H1 (cell line): ENCODE data around the gene MIER1. TPM values are rescaled to one million over a fixed set of nuclear protein-coding genes. Genes with fewer than 3 reads are reported as not detected.

Experiments used
- CTCF ChIA-PET: fragments of 300-600 bp; sonication (Branson Sonifier 250); formaldehyde crosslinking; loops from one replicate; lab custom pipeline; 2021; ENCODE audit not compliant: partially characterized antibody; lab: Charles Lee
- POLR2A ChIA-PET: fragments of 300-600 bp; sonication (Branson Sonifier 250); formaldehyde crosslinking; loops from one replicate; lab custom pipeline; 2021; ENCODE audit warnings: inconsistent platforms; ENCODE audit not compliant: partially characterized antibody; lab: Charles Lee
- DNase-seq, 2 experiments: peaks; one replicate each; pipeline versions ENCODE4 v3.0.0 to v3.0.0-alpha.2; 2010 to 2022; ENCODE audit warnings: low spot score in 2 of 2, low read depth in 1 of 2, mixed read lengths in 1 of 2
- FAIRE-seq: peaks from 2 replicates; lab custom pipeline; 2011; peaks lifted over from hg19 to GRCh38; lab: Jason Lieb, UNC
- H2AFZ ChIP-seq: 2 replicates; pipeline ENCODE4 v1.8.1; 2012; ENCODE audit warnings: low read length, inconsistent platforms
- H2AK5ac ChIP-seq: 2 replicates; pipeline ENCODE4 v1.6.1; 2013; ENCODE audit warnings: low read depth, low read length
- H2BK120ac ChIP-seq: replicated peaks from 2 replicates; pipeline ENCODE3; 2013; ENCODE audit warnings: low read depth, low read length, inconsistent platforms
- H2BK12ac ChIP-seq: 2 replicates; pipeline ENCODE4 v1.6.1; 2013; ENCODE audit warnings: low read depth, low read length
- H2BK15ac ChIP-seq: 2 replicates; pipeline ENCODE4 v1.6.1; 2013; ENCODE audit warnings: low read length
- H2BK20ac ChIP-seq: 2 replicates; pipeline ENCODE4 v1.6.1; 2013; ENCODE audit warnings: low read length
- H2BK5ac ChIP-seq: 2 replicates; pipeline ENCODE4 v1.6.1; 2013; ENCODE audit warnings: low read depth, low read length
- H3K14ac ChIP-seq: 2 replicates; pipeline ENCODE4 v1.6.1; 2013; ENCODE audit warnings: inconsistent platforms; ENCODE audit not compliant: insufficient read length
- H3K18ac ChIP-seq: 2 replicates; pipeline ENCODE4 v1.6.1; 2013; ENCODE audit warnings: low read length; ENCODE audit errors: extremely low read depth
- H3K23ac ChIP-seq: 2 replicates; pipeline ENCODE4 v1.6.1; 2013; ENCODE audit warnings: inconsistent platforms; ENCODE audit not compliant: insufficient read length
- H3K23me2 ChIP-seq: 2 replicates; pipeline ENCODE4 v1.6.1; 2013; ENCODE audit warnings: low read depth, low read length
- H3K27ac ChIP-seq: 2 replicates; pipeline ENCODE4 v1.6.1; 2011; ENCODE audit warnings: low read depth, low read length, inconsistent platforms
- H3K27me3 ChIP-seq, 4 experiments: replicated peaks in 1 of 4; 1 replicate in 1 of 4; 2 replicates in 3 of 4; pipeline versions ENCODE4 v1.6.1 to v1.8.1; 2011 to 2013; ENCODE audit warnings: low read length in 3 of 4, mild to moderate bottlenecking in 3 of 4, inconsistent platforms in 2 of 4, mixed read lengths in 2 of 4, moderate library complexity in 1 of 4; ENCODE audit not compliant: control insufficient read depth in 3 of 4, insufficient read depth in 3 of 4; ENCODE audit errors: extremely low read depth in 1 of 4
- H3K36me3 ChIP-seq, 4 experiments: 2 replicates each; pipeline versions ENCODE4 v1.6.1 to v1.8.1; 2011 to 2013; ENCODE audit warnings: mild to moderate bottlenecking in 4 of 4, low read length in 3 of 4, moderate library complexity in 2 of 4, control low read depth in 1 of 4, inconsistent platforms in 1 of 4; ENCODE audit not compliant: insufficient read depth in 4 of 4, control insufficient read depth in 2 of 4
- H3K4ac ChIP-seq: replicated peaks from 2 replicates; pipeline ENCODE3; 2013; ENCODE audit warnings: low read length, low read depth, mixed read lengths, inconsistent platforms; ENCODE audit not compliant: insufficient read length
- H3K4me1 ChIP-seq, 4 experiments: replicated peaks in 1 of 4; 1 replicate in 1 of 4; 2 replicates in 3 of 4; pipeline versions ENCODE4 v1.6.1 to v1.8.1; 2011 to 2013; ENCODE audit warnings: low read length in 3 of 4, inconsistent platforms in 2 of 4, mixed read lengths in 1 of 4; ENCODE audit not compliant: insufficient read depth in 4 of 4, control insufficient read depth in 3 of 4
- H3K4me2 ChIP-seq, 2 experiments: 2 replicates each; pipeline versions ENCODE4 v1.6.1 to v1.8.1; 2011 to 2013; ENCODE audit warnings: low read depth in 2 of 2, low read length in 2 of 2, control low read depth in 1 of 2, inconsistent platforms in 1 of 2, mild to moderate bottlenecking in 1 of 2; ENCODE audit not compliant: insufficient read depth in 1 of 2
- H3K4me3 ChIP-seq, 4 experiments: fragments of 200-600, 300-600 bp in 1 of 4; sonication (generic), shearing (Covaris generic), sonication (Bioruptor Twin) in 1 of 4; 2 replicates each; pipeline versions ENCODE4 v1.5.1 to v1.8.1; 2011 to 2016; ENCODE audit warnings: low read length in 4 of 4, low read depth in 3 of 4, control low read depth in 2 of 4, inconsistent platforms in 2 of 4, mild to moderate bottlenecking in 2 of 4, mixed read lengths in 1 of 4, moderate library complexity in 1 of 4; ENCODE audit not compliant: insufficient read depth in 2 of 4; ENCODE audit errors: extremely low read depth in 1 of 4
- H3K56ac ChIP-seq: replicated peaks from 2 replicates; pipeline ENCODE3; 2013; ENCODE audit warnings: low read depth, mild to moderate bottlenecking, mixed read lengths, low read length, inconsistent platforms; ENCODE audit not compliant: insufficient read length
- H3K79me1 ChIP-seq: 2 replicates; pipeline ENCODE4 v1.6.1; 2013; ENCODE audit warnings: low read depth, low read length, control low read depth
- H3K79me2 ChIP-seq, 2 experiments: 2 replicates each; pipeline versions ENCODE4 v1.6.1 to v1.8.1; 2012 to 2013; ENCODE audit warnings: low read length in 2 of 2, mild to moderate bottlenecking in 2 of 2, inconsistent platforms in 1 of 2; ENCODE audit not compliant: insufficient read depth in 2 of 2, control insufficient read depth in 1 of 2
- H3K9ac ChIP-seq, 4 experiments: replicated peaks in 1 of 4; 1 replicate in 1 of 4; 2 replicates in 3 of 4; pipeline versions ENCODE4 v1.6.1 to v1.8.1; 2011 to 2013; ENCODE audit warnings: low read depth in 3 of 4, low read length in 3 of 4, control low read depth in 2 of 4, mild to moderate bottlenecking in 2 of 4, moderate library complexity in 2 of 4, inconsistent platforms in 1 of 4; ENCODE audit errors: extremely low read depth in 1 of 4
- H3K9me3 ChIP-seq, 2 experiments: 2 replicates each; pipeline versions ENCODE4 v1.6.1 to v1.8.1; 2012 to 2013; ENCODE audit warnings: mild to moderate bottlenecking in 2 of 2, moderate library complexity in 2 of 2, control low read depth in 1 of 2, inconsistent platforms in 1 of 2, low read depth in 1 of 2, low read length in 1 of 2, mixed read lengths in 1 of 2; ENCODE audit not compliant: insufficient read depth in 2 of 2
- H4K20me1 ChIP-seq, 2 experiments: replicated peaks in 1 of 2; 2 replicates each; pipeline versions ENCODE3 to v1.8.1; 2011 to 2013; ENCODE audit warnings: inconsistent platforms in 2 of 2, low read length in 2 of 2, mild to moderate bottlenecking in 1 of 2; ENCODE audit not compliant: insufficient read depth in 2 of 2, control insufficient read depth in 1 of 2
- H4K5ac ChIP-seq: 2 replicates; pipeline ENCODE4 v1.6.1; 2013; ENCODE audit warnings: low read length, low read depth, mixed read lengths, inconsistent platforms; ENCODE audit not compliant: insufficient read length
- H4K8ac ChIP-seq: 2 replicates; pipeline ENCODE4 v1.8.0; 2013; ENCODE audit warnings: mild to moderate bottlenecking, moderate library complexity, low read length, inconsistent platforms; ENCODE audit not compliant: insufficient read depth; ENCODE audit errors: extremely low read depth
- H4K91ac ChIP-seq: replicated peaks from 2 replicates; pipeline ENCODE3; 2013; ENCODE audit warnings: low read length, mixed read lengths, inconsistent platforms; ENCODE audit not compliant: insufficient read length
- CREB1 ChIP-seq: IDR thresholded peaks from 2 replicates; pipeline ENCODE4 v1.6.1; 2012; ENCODE audit warnings: inconsistent platforms
- E2F6 ChIP-seq: IDR thresholded peaks from 2 replicates; pipeline ENCODE4 v1.6.1; 2012; ENCODE audit warnings: inconsistent platforms
- EGR1 ChIP-seq: IDR thresholded peaks from 2 replicates; pipeline ENCODE4 v1.6.1; 2011; ENCODE audit warnings: low read depth, low read length, borderline replicate concordance
- GABPA ChIP-seq: IDR thresholded peaks from 2 replicates; pipeline ENCODE4 v1.6.1; 2011; ENCODE audit warnings: mild to moderate bottlenecking, low read length, moderate library complexity, borderline replicate concordance; ENCODE audit not compliant: insufficient read depth
- GTF2F1 ChIP-seq: IDR thresholded peaks from 2 replicates; pipeline ENCODE4 v1.6.1; 2012; ENCODE audit warnings: low read depth, low read length, improper control_type of control experiment, borderline replicate concordance
- HDAC6 ChIP-seq: IDR thresholded peaks from one replicate; pipeline ENCODE4 v1.7.1; 2012; ENCODE audit warnings: low read depth, mild to moderate bottlenecking, inconsistent platforms, low read length, moderate library complexity
- JUN ChIP-seq: IDR thresholded peaks from 2 replicates; pipeline ENCODE4 v1.6.1; 2011; ENCODE audit warnings: low read depth, mild to moderate bottlenecking, improper control_type of control experiment, low read length
- JUND ChIP-seq: IDR thresholded peaks from 2 replicates; pipeline ENCODE4 v1.6.1; 2011; ENCODE audit warnings: mild to moderate bottlenecking, improper control_type of control experiment, low read length
- MAFK ChIP-seq: IDR thresholded peaks from 2 replicates; pipeline ENCODE4 v1.6.1; 2012; ENCODE audit warnings: low read depth, mild to moderate bottlenecking, improper control_type of control experiment, low read length
- NANOG ChIP-seq: IDR thresholded peaks from 2 replicates; pipeline ENCODE4 v1.6.1; 2011; ENCODE audit warnings: low read length, low read depth, mild to moderate bottlenecking, inconsistent platforms; ENCODE audit not compliant: insufficient read depth, poor library complexity, severe bottlenecking
- POU5F1 ChIP-seq: IDR thresholded peaks from 2 replicates; pipeline ENCODE4 v1.6.1; 2011; ENCODE audit warnings: low read depth, mild to moderate bottlenecking, low read length, moderate library complexity
- RFX5 ChIP-seq: IDR thresholded peaks from 2 replicates; pipeline ENCODE4 v1.6.1; 2011; ENCODE audit warnings: low read depth, low read length, improper control_type of control experiment, borderline replicate concordance
- SP4 ChIP-seq: IDR thresholded peaks from 2 replicates; pipeline ENCODE4 v1.6.1; 2012; ENCODE audit warnings: low read length, inconsistent platforms
- TBP ChIP-seq: IDR thresholded peaks from 2 replicates; pipeline ENCODE4 v1.6.1; 2011; ENCODE audit warnings: low read depth, low read length, improper control_type of control experiment
- TEAD4 ChIP-seq: IDR thresholded peaks from 2 replicates; pipeline ENCODE4 v1.6.1; 2012; ENCODE audit warnings: low read depth, low read length, inconsistent platforms, mixed read lengths
- WGBS, 2 experiments: shearing (Covaris generic) in 1 of 2; methylation state at CpG; one replicate each; pipeline versions ENCODE4 v1.1.6 to v1.1.7; 2013 to 2015; ENCODE audit warnings: low lambda C conversion rate in 2 of 2, mixed read lengths in 2 of 2, inconsistent platforms in 1 of 2, low coverage in 1 of 2, missing lambda C conversion rate in 1 of 2; ENCODE audit not compliant: insufficient replicate concordance in 2 of 2, insufficient coverage in 1 of 2, insufficient read length in 1 of 2; ENCODE audit errors: extremely low coverage in 1 of 2, missing lambda C conversion rate in 1 of 2; 5-methylcytosine and 5-hydroxymethylcytosine counted together
- polyA plus RNA-seq, 7 experiments: library from polyadenylated mRNA; depleted of rRNA in 3 of 7; stranded (reverse) in 5 of 7; unstranded in 2 of 7; fragments of >200 nt in 5 of 7; fragments of 200-250 nt in 2 of 7; gene quantifications; 1 replicate in 5 of 7; 2 replicates in 1 of 7; 4 replicates in 1 of 7; pipeline versions ENCODE4 v1.2.1 to v1.2.3, GENCODE V29; 2011 to 2013; ENCODE audit warnings: missing spikeins in 2 of 7, mixed read lengths in 2 of 7
- total RNA-seq: library from RNA; stranded (reverse); fragmentation: NEBNext Ultra II Directional; extraction: Animal tissue kit (Norgen Biotek cat#: 25700); gene quantifications from 2 replicates; pipeline ENCODE4 v1.2.1, GENCODE V29; 2021

MIER1 gene
- total and polyA plus RNA-seq, 2 of the 8 experiments (the other 6 are each of a cell fraction or from before 2014, with no cell fraction given) = 5.2 to 33.5 TPM

- Histone ChIP-seq H3K4me3 (no peak overlapping the region), H4K8ac (no peak overlapping the region), H3K27ac (no peak overlapping the region), H2BK5ac (no peak overlapping the region), H2BK120ac (no peak overlapping the region), H3K79me1 (no peaks in the 10 kb centered on the region), H3K36me3 (no peaks in the 10 kb centered on the region), H4K91ac (no peak overlapping the region), H3K4ac (no peak overlapping the region), H3K23me2 (no peaks in the 10 kb centered on the region), H2AK5ac (no peak overlapping the region), H2BK12ac (no peak overlapping the region), H2AFZ (no peak overlapping the region), H3K27me3 (no peaks in the 10 kb centered on the region), H2BK20ac (no peak overlapping the region), H4K20me1 (no peaks in the 10 kb centered on the region), H3K79me2 (no peaks in the 10 kb centered on the region), H3K9me3 (no peaks in the 10 kb centered on the region), H3K4me1 (no peaks in the 10 kb centered on the region), H2BK15ac (no peak overlapping the region), H3K18ac (no peak overlapping the region), H3K9ac (no peak overlapping the region), H3K56ac (no peak overlapping the region), H3K14ac (no peak overlapping the region), H4K5ac (no peak overlapping the region), H3K23ac (no peak overlapping the region), H3K4me2 (no peak overlapping the region)
- DNase-seq (no peak), FAIRE-seq (no peak)
- CTCF ChIA-PET = interaction anchor here (3.4 kb wide), 1 partner anchor 14 kb away, joined by 11 read pairs; no protein-coding TSS in a partner anchor
- POLR2A ChIA-PET = no interaction called here
- WGBS, 2 experiments = 88% methylated on average over 3 of the region's 3 CpGs; no CpG with 5 or more reads in 1 of the 2 experiments
- TF ChIP-seq E2F6 = no peak
- no peak for TF ChIP-seq EGR1
- TF ChIP-seq RFX5 = no peak
- no peak for TF ChIP-seq TBP
- TF ChIP-seq NANOG = no peak
- no peak for TF ChIP-seq TEAD4
- no peak for TF ChIP-seq GTF2F1
- no peak for TF ChIP-seq SP4
- no peak for TF ChIP-seq MAFK
- TF ChIP-seq JUND = no peak
- TF ChIP-seq POU5F1 = no peak
- no peak for TF ChIP-seq HDAC6
- TF ChIP-seq JUN = no peak
- no peak for TF ChIP-seq CREB1
- no peak for TF ChIP-seq GABPA
Measured at GRCh38 chr1:67009792-67010191, 85.0 kb downstream of the MIER1 start.
